Heart left ventricle (tissue), 16 donors: ENCODE results near the gene MAPKAPK2. TPM values are rescaled to one million over a fixed set of nuclear protein-coding genes. Genes with fewer than 3 reads are reported as not detected.

Experiments used
- ATAC-seq, 4 donors: fragments of 200-7000 bp; cut with Tn5 transposase; one replicate each; pipeline ENCODE4 v1.9.1; 2020 to 2022; ENCODE audit warnings: moderate library complexity in 4 of 4, mild to moderate bottlenecking in 3 of 4, moderate number of reproducible peaks in 1 of 4
- DNase-seq, 5 donors: peaks; one replicate each; pipeline ENCODE4 v3.0.0-alpha.2; 2020
- H3K27ac ChIP-seq, 12 donors: fragments of 200-600 bp; sonication (generic) in 4 of 12; one replicate each; pipeline versions ENCODE4 v1.5.0 to v1.8.0; 2016 to 2022; ENCODE audit warnings: mild to moderate bottlenecking in 2 of 12
- H3K27me3 ChIP-seq, 9 donors: fragments of 200-600 bp; sonication (generic) in 2 of 9; one replicate each; pipeline versions ENCODE4 v1.5.1 to v1.8.0; 2016 to 2022; ENCODE audit warnings: mild to moderate bottlenecking in 3 of 9
- H3K36me3 ChIP-seq, 9 donors: fragments of 200-600 bp; sonication (generic) in 2 of 9; one replicate each; pipeline versions ENCODE4 v1.5.0 to v1.8.0; 2018 to 2022; ENCODE audit warnings: mild to moderate bottlenecking in 2 of 9
- H3K4me1 ChIP-seq, 12 donors: fragments of 200-600 bp; sonication (generic) in 4 of 12; one replicate each; pipeline versions ENCODE4 v1.5.0 to v1.8.0; 2016 to 2022; ENCODE audit warnings: mild to moderate bottlenecking in 3 of 12
- H3K4me3 ChIP-seq, 12 donors: fragments of 200-600 bp; sonication (generic) in 4 of 12; one replicate each; pipeline versions ENCODE4 v1.5.0 to v1.8.0; 2017 to 2022; ENCODE audit warnings: mild to moderate bottlenecking in 9 of 12, moderate library complexity in 4 of 12
- H3K9me3 ChIP-seq, 12 donors: fragments of 200-600 bp; sonication (generic) in 4 of 12; one replicate each; pipeline versions ENCODE4 v1.5.0 to v1.8.0; 2016 to 2022; ENCODE audit warnings: mild to moderate bottlenecking in 1 of 12
- CTCF ChIP-seq, 12 donors: fragments of 200-600 bp; sonication (generic) in 4 of 12; IDR thresholded peaks; one replicate each; pipeline versions ENCODE4 v1.5.0 to v1.8.0; 2018 to 2022; ENCODE audit warnings: antibody characterized with exemption in 12 of 12, mild to moderate bottlenecking in 5 of 12
- POLR2A ChIP-seq, 2 donors: fragments of 450-650 bp; IDR thresholded peaks; one replicate each; pipeline ENCODE4 v1.6.1; 2017; ENCODE audit warnings: antibody characterized with exemption in 2 of 2, mild to moderate bottlenecking in 2 of 2, moderate library complexity in 2 of 2
- WGBS, 4 donors: extraction: QIAGEN DNeasy Blood & Tissue Kit in 2 of 4; methylation state at CpG; one replicate each; pipeline versions ENCODE4 v1.1.5 to v1.1.7; 2013 to 2018; 5-methylcytosine and 5-hydroxymethylcytosine counted together
- intact Hi-C, 10 donors: fragments of 100-400 bp; cut with DNase I; formaldehyde crosslinking; loops; one replicate each; pipeline versions ENCODE4 v1.11.1 to v1.14.2; 2022
- polyA plus RNA-seq, 2 donors: library from polyadenylated mRNA; stranded (reverse); fragments of 200-250 nt; gene quantifications; one replicate each; pipeline ENCODE4 v1.2.3, GENCODE V29; 2013
- total RNA-seq, 9 donors: library from RNA; depleted of rRNA in 2 of 9; stranded (reverse); fragments of >200 nt in 2 of 9; fragmentation: NEBNext Ultra II Directional in 3 of 9; extraction: Animal tissue kit (Norgen Biotek cat#: 25700) in 3 of 9; gene quantifications; one replicate each; pipeline versions ENCODE4 v1.1.0 to v1.2.4, GENCODE V29; 2016 to 2023
- donor health status: ischemic (EF 13 %, LVEDD 7.1; RV severe dilation, severe dysfunction).
- donor health status: healthy with polysubstance abuse.
- donor health status: DM: no; HTN: yes; CAD: no.
- donor health status: DM: no; HTN: no; CAD: no.
- donor health status: ischemic (EF 25% LVEDD 6.9; RV normal size, moderate dysfunction).
- donor health status: ischemic (EF 25% LVEDD 5.7; RV mildly dilated, moderate dysfunction).
- donor health status: healthy.
- donor health status: DM: yes; HTN: yes; CAD: no.
- donor health status: ischemic (EF 35%, LVEDD 5.7; RV mildly dilated, moderate dysfunction).
- donor health status: nonischemic (EF 11% LVEDD 7.7; RV severe dilation, severe dysfunction).
- donor health status: DM: yes; HTN: yes; CAD: no.
- donor health status: PGD.
- donor health status: ischemic (EF 29% LVEDD 5.4; RV normal size, mild dysfunction).
- donor health status: nonischemic (EF 23%, LVEDD 6.1; RV moderate dilation, normal function).

The MAPKAPK2 gene
- total and polyA plus RNA-seq, 11 donors = 126 to 327 (median 223) TPM

- Histone ChIP-seq H3K36me3 (peaks cover 0 to 55% (median 52%) of the 10 kb centered on the region in 9 donors), H3K9me3 (no peaks in the 10 kb centered on the region), H3K4me3 (no peak overlapping the region), H3K27me3 (no peaks in the 10 kb centered on the region), H3K4me1 (peaks cover 11 to 60% (median 45%) of the 10 kb centered on the region in 12 donors), H3K27ac (peak overlapping the region in 3 of 12 donors; percentile 14 to 87 (median 43))
- no peak for TF ChIP-seq CTCF (IDR thresholded peaks at IDR 0.05)
- TF ChIP-seq POLR2A (IDR thresholded peaks at IDR 0.05) = no peak
- ATAC-seq (no peak), DNase-seq (no peak)
- intact Hi-C loops = loop anchor here in 7 of 10 donors (5.0 to 10.0 kb wide), 7 partner anchors 37 to 183 kb away; partner anchors contain the start of gene DYRK3 (in 2 of the 7)
- 74 to 91% (median 89%) methylated on average over 6 of the region's 6 CpGs for WGBS, 4 donors
These were observed 44.3 kb downstream of the MAPKAPK2 start for GRCh38 chr1:206729050-206729449.

GRCh38 chr1:206729507-206729906 lies 44.8 kb downstream of the MAPKAPK2 start:
- no peak for DNase-seq
- no peaks in the 10 kb centered on the region for H3K27me3 ChIP-seq
- peaks cover 0 to 58% (median 53%) of the 10 kb centered on the region in 9 donors for H3K36me3 ChIP-seq
- intact Hi-C loops = loop anchor here in 7 of 10 donors (5.0 to 10.0 kb wide), 7 partner anchors 37 to 183 kb away; partner anchors contain the start of gene DYRK3 (in 2 of the 7)
- H3K4me3 ChIP-seq = no peak overlapping the region
- H3K4me1 ChIP-seq = peaks cover 11 to 59% (median 40%) of the 10 kb centered on the region in 12 donors
- no peaks in the 10 kb centered on the region for H3K9me3 ChIP-seq
- 78 to 83% (median 80%) methylated on average over 3 of the region's 3 CpGs for WGBS, 4 donors
- TF ChIP-seq CTCF (IDR thresholded peaks at IDR 0.05) (no peak), POLR2A (IDR thresholded peaks at IDR 0.05) (no peak)
- no peak overlapping the region for H3K27ac ChIP-seq
- no peak for ATAC-seq

- peaks cover 0 to 77% (median 65%) of the 10 kb centered on the region in 9 donors for H3K36me3 ChIP-seq
- DNase-seq = no peak
- H3K4me1 ChIP-seq = peaks cover 3 to 58% (median 32%) of the 10 kb centered on the region in 12 donors
- intact Hi-C loops = loop anchor here in 5 of 10 donors (5.0 to 10.0 kb wide), 4 partner anchors 70 to 180 kb away; partner anchors contain the start of gene DYRK3 (in 4 of the 5)
- 79 to 84% (median 81%) methylated on average over 11 of the region's 11 CpGs for WGBS, 4 donors
- no peaks in the 10 kb centered on the region for H3K9me3 ChIP-seq
- H3K27me3 ChIP-seq = no peaks in the 10 kb centered on the region
- no peak overlapping the region for H3K4me3 ChIP-seq
- no peak for TF ChIP-seq CTCF (IDR thresholded peaks at IDR 0.05)
- TF ChIP-seq POLR2A (IDR thresholded peaks at IDR 0.05) = no peak
- H3K27ac ChIP-seq = no peak overlapping the region
- ATAC-seq = no peak
These were observed 47.8 kb downstream of the MAPKAPK2 start for GRCh38 chr1:206732508-206732907.

GRCh38 chr1:206732992-206733391 lies 48.3 kb downstream of the MAPKAPK2 start:
- DNase-seq (no peak), ATAC-seq (no peak)
- Histone ChIP-seq H3K27ac (peak overlapping the region in 1 of 12 donors; percentile 35), H3K4me1 (peaks cover 2 to 58% (median 33%) of the 10 kb centered on the region in 12 donors), H3K9me3 (no peaks in the 10 kb centered on the region), H3K36me3 (peaks cover 0 to 77% (median 65%) of the 10 kb centered on the region in 9 donors), H3K4me3 (no peak overlapping the region), H3K27me3 (no peaks in the 10 kb centered on the region)
- 80 to 89% (median 85%) methylated on average over 9 to 11 of the region's 11 CpGs for WGBS, 4 donors
- intact Hi-C loops = loop anchor here in 5 of 10 donors (5.0 to 10.0 kb wide), 4 partner anchors 69 to 179 kb away; partner anchors contain the start of gene DYRK3 (in 4 of the 5)
- TF ChIP-seq POLR2A (IDR thresholded peaks at IDR 0.05) (no peak), CTCF (IDR thresholded peaks at IDR 0.05) (no peak)
